MCF 10A (cell line): ENCODE measurements around the gene LPP. TPM values are rescaled to one million over a fixed set of nuclear protein-coding genes. Genes with fewer than 3 reads are reported as not detected.

Source experiments
- BruUV-seq: library from RNA; stranded (reverse); fragments of 400-500 nt; replicated peaks from 2 replicates; lab custom pipeline; 2021; lab: Mats Ljungman, UMichigan
- CTCF ChIA-PET: fragments of 300-600 bp; sonication (Branson Sonifier 250); formaldehyde crosslinking; extraction: SDS; loops from one replicate; lab custom pipeline; 2021; ENCODE audit warnings: antibody characterized with exemption, inconsistent platforms; lab: Yijun Ruan, JAX
- POLR2A ChIA-PET: fragments of 300-600, 350-650 bp; sonication (Branson Sonifier 250); formaldehyde crosslinking; extraction: SDS; loops from one replicate; lab custom pipeline; 2020; ENCODE audit warnings: antibody characterized with exemption, inconsistent platforms; lab: Yijun Ruan, JAX
- DNase-seq: peaks from one replicate; pipeline ENCODE4 v3.0.0-alpha.2; 2018; ENCODE audit not compliant: unreplicated experiment
- H3K27ac Mint-ChIP-seq: one replicate; pipeline ENCODE4 v1.8.0; 2022; ENCODE audit warnings: mild to moderate bottlenecking, low read depth, mixed read lengths; ENCODE audit not compliant: unreplicated experiment
- H3K27me3 Mint-ChIP-seq: one replicate; pipeline ENCODE4 v1.8.0; 2022; ENCODE audit warnings: mixed read lengths; ENCODE audit not compliant: insufficient read depth, unreplicated experiment
- H3K36me3 Mint-ChIP-seq: one replicate; pipeline ENCODE4 v1.8.0; 2022; ENCODE audit warnings: mild to moderate bottlenecking, moderate library complexity, mixed read lengths; ENCODE audit not compliant: insufficient read depth, unreplicated experiment
- H3K4me1 Mint-ChIP-seq: one replicate; pipeline ENCODE4 v1.8.0; 2022; ENCODE audit warnings: mixed read lengths; ENCODE audit not compliant: insufficient read depth, unreplicated experiment
- H3K4me3 Mint-ChIP-seq: one replicate; pipeline ENCODE4 v1.8.0; 2022; ENCODE audit warnings: mild to moderate bottlenecking, moderate library complexity, mixed read lengths; ENCODE audit not compliant: unreplicated experiment
- H3K9me3 Mint-ChIP-seq: one replicate; pipeline ENCODE4 v1.8.0; 2022; ENCODE audit warnings: mixed read lengths; ENCODE audit not compliant: unreplicated experiment
- CTCF ChIP-seq: fragments of 200-600 bp; IDR thresholded peaks from one replicate; pipeline ENCODE4 v1.8.0; 2022; ENCODE audit warnings: antibody characterized with exemption, mild to moderate bottlenecking; ENCODE audit not compliant: unreplicated experiment
- intact Hi-C: fragments of 100-400 bp; cut with micrococcal nuclease; formaldehyde crosslinking; loops from 2 replicates; pipeline ENCODE4 v1.14.1; 2022
- total RNA-seq: library from RNA; stranded (reverse); gene quantifications from 2 replicates; pipeline ENCODE4 v1.2.3, GENCODE V29; 2022

LPP gene
- total RNA-seq, 1 experiment from 2014 or later, result 117 TPM

- no peak for TF ChIP-seq CTCF
- no peaks in the 10 kb centered on the region for H3K4me1 Mint-ChIP-seq
- intact Hi-C loops, result no loop called here
- no peaks in the 10 kb centered on the region for H3K36me3 Mint-ChIP-seq
- no peaks in the 10 kb centered on the region for H3K27me3 Mint-ChIP-seq
- no peak for DNase-seq
- ChIA-PET POLR2A (interaction anchor here (1.0 to 3.8 kb wide), 2 partner anchors 10 to 925 kb away, joined by 3 to 25 read pairs; no protein-coding TSS in a partner anchor), CTCF (interaction anchor here (0.9 to 1.0 kb wide), 2 partner anchors 34 to 922 kb away, joined by 4 read pairs; no protein-coding TSS in a partner anchor)
- no peaks in the 10 kb centered on the region for H3K9me3 Mint-ChIP-seq
- no peak overlapping the region for H3K4me3 Mint-ChIP-seq
- no TSS peak for BruUV-seq
- no peak overlapping the region for H3K27ac Mint-ChIP-seq
Observed at GRCh38 chr3:188662795-188663194, 508.8 kb downstream of the LPP start.

GRCh38 chr3:188663839-188664238 is 509.9 kb downstream of the LPP start:
- Mint-ChIP-seq H3K27me3 (no peaks in the 10 kb centered on the region), H3K36me3 (no peaks in the 10 kb centered on the region), H3K27ac (no peak overlapping the region), H3K4me3 (no peak overlapping the region), H3K4me1 (no peaks in the 10 kb centered on the region), H3K9me3 (no peaks in the 10 kb centered on the region)
- DNase-seq, result no peak
- ChIA-PET CTCF (interaction anchor here (0.8 to 1.0 kb wide), 2 partner anchors 10 to 96 kb away, joined by 3 read pairs; no protein-coding TSS in a partner anchor), POLR2A (interaction anchor here (0.6 to 3.8 kb wide), 2 partner anchors 9 to 14 kb away, joined by 3 to 25 read pairs; no protein-coding TSS in a partner anchor)
- intact Hi-C loops, result no loop called here
- no TSS peak for BruUV-seq
- TF ChIP-seq CTCF, result no peak

- no peaks in the 10 kb centered on the region for H3K27me3 Mint-ChIP-seq
- POLR2A ChIA-PET, result interaction anchor here (3.8 kb wide), 1 partner anchor 8 kb away, joined by 25 read pairs; no protein-coding TSS in a partner anchor
- H3K27ac Mint-ChIP-seq, result no peak overlapping the region
- no peak overlapping the region for H3K4me3 Mint-ChIP-seq
- H3K9me3 Mint-ChIP-seq, result no peaks in the 10 kb centered on the region
- intact Hi-C loops, result no loop called here
- TF ChIP-seq CTCF, result peak; percentile 18
- CTCF ChIA-PET, result interaction anchor here (0.6 to 0.8 kb wide), 3 partner anchors 11 to 22 kb away, joined by 3 read pairs; no protein-coding TSS in a partner anchor
- no peaks in the 10 kb centered on the region for H3K36me3 Mint-ChIP-seq
- peak; percentile 66 for DNase-seq
- BruUV-seq, result no TSS peak
- H3K4me1 Mint-ChIP-seq, result no peaks in the 10 kb centered on the region
Observed at GRCh38 chr3:188664795-188665194, 510.8 kb downstream of the LPP start.

- no peak for DNase-seq
- H3K27ac Mint-ChIP-seq, result peak overlapping the region; percentile 36
- no peaks in the 10 kb centered on the region for H3K27me3 Mint-ChIP-seq
- no peaks in the 10 kb centered on the region for H3K36me3 Mint-ChIP-seq
- no peak for TF ChIP-seq CTCF
- ChIA-PET POLR2A (interaction anchor here (0.6 to 1.2 kb wide), 4 partner anchors 150 to 928 kb away, joined by 3 to 5 read pairs (median 3); no protein-coding TSS in a partner anchor), CTCF (interaction anchor here (0.5 to 1.2 kb wide), 3 partner anchors 23 to 928 kb away, joined by 3 read pairs; no protein-coding TSS in a partner anchor)
- BruUV-seq, result no TSS peak
- peaks cover 16% of the 10 kb centered on the region for H3K4me1 Mint-ChIP-seq
- H3K9me3 Mint-ChIP-seq, result no peaks in the 10 kb centered on the region
- intact Hi-C loops, result no loop called here
- no peak overlapping the region for H3K4me3 Mint-ChIP-seq
Observed at GRCh38 chr3:188667926-188668325, 514.0 kb downstream of the LPP start.
